GM12873 (cell line): ENCODE data around the gene ALOX12B.

Experiments used
- TF ChIP-seq, protein P1 (sequence below): IDR thresholded peaks from 2 replicates; pipeline ENCODE4 v1.5.1; 2012; ENCODE audit warnings: low read depth, mild to moderate bottlenecking, moderate library complexity, low read length, control low read depth; ENCODE audit not compliant: insufficient read depth; ENCODE audit errors: missing control alignments

The ALOX12B gene

DNA sequence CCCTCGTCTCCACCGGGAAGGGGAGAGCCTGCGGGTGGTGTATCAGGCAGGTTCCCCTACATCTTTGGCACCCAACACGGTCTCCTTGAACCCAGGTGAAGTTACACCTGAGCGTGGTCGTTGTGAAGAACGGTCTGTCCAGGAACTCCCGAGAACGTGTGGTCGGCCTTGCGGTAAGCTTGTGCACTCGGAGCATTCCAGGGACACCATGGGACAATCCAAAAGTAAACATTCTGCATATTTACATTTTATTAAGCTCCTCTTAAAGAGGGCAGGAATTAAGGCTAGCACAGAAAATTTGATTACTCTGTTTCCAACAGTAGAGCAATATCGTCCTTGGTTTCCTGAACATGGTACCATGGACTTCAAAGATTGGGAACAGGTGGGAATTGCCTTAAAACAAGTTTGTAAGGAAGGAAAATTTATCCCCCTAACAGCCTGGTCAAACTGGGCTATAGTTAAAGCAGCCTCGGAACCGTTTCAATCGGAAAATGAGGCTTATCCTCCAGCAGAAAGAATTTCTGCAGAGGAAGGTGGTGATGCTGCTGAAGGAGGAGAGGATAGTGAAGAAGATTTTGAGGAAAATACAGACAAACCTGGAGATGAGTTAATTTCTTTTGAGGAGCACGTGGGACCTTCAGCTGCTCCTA is 30.4 kb downstream of the ALOX12B start:
- TF ChIP-seq, protein P1, sequence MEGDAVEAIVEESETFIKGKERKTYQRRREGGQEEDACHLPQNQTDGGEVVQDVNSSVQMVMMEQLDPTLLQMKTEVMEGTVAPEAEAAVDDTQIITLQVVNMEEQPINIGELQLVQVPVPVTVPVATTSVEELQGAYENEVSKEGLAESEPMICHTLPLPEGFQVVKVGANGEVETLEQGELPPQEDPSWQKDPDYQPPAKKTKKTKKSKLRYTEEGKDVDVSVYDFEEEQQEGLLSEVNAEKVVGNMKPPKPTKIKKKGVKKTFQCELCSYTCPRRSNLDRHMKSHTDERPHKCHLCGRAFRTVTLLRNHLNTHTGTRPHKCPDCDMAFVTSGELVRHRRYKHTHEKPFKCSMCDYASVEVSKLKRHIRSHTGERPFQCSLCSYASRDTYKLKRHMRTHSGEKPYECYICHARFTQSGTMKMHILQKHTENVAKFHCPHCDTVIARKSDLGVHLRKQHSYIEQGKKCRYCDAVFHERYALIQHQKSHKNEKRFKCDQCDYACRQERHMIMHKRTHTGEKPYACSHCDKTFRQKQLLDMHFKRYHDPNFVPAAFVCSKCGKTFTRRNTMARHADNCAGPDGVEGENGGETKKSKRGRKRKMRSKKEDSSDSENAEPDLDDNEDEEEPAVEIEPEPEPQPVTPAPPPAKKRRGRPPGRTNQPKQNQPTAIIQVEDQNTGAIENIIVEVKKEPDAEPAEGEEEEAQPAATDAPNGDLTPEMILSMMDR: no peak

GRCh38 chr17:8056232-8056975 is 31.1 kb downstream of the ALOX12B start:
- TF ChIP-seq, protein P1: no peak

- TF ChIP-seq, protein P1: no peak
Observed at GRCh38 chr17:8055851-8056231, 31.7 kb downstream of the ALOX12B start.

DNA sequence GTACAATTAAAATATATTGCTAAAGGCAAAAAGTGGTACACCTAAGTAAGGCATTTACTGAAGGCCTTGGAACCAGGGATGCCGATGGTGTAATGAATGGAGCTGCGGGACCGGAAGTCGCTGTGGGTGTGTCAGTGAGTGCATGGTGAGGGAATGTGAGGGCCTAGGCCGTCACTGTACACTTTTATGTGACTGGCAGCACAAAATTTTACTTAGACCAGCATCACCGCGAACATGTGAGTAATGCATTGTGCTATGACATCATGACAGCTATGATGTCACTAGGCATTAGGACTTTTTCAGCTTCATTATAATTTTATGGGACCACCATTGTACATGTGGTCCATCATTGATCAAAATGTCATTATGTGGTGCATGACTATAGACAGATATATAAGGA is 33.9 kb downstream of the ALOX12B start:
- TF ChIP-seq, protein P1: no peak

- TF ChIP-seq, protein P1: no peak
Observed at GRCh38 chr17:8052256-8053252, 35.0 kb downstream of the ALOX12B start.

DNA sequence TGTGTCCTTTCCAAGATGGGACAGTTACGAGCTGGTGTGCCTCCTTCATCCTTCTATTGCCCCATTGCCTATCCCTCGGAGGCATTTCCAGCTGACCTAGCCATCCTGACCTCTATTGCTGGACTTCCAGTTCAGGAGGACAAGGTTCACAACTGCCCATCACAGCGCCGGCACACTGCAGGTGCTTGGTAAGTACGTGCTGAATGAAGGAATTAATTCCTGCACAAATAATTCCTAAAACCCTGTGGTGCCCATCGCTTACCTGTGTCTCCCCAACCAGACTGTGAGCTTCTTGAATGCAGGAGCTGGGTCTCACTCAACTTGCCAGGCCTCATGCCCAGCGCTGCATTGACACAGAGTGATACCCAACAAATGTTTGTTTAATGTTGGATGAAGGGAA is 35.7 kb downstream of the ALOX12B start:
- TF ChIP-seq, protein P1: no peak

GRCh38 chr17:8048736-8049135 is 38.8 kb downstream of the ALOX12B start:
- TF ChIP-seq, protein P1: no peak
